ENCODE results near the gene STK35.

STK35 gene

DNA sequence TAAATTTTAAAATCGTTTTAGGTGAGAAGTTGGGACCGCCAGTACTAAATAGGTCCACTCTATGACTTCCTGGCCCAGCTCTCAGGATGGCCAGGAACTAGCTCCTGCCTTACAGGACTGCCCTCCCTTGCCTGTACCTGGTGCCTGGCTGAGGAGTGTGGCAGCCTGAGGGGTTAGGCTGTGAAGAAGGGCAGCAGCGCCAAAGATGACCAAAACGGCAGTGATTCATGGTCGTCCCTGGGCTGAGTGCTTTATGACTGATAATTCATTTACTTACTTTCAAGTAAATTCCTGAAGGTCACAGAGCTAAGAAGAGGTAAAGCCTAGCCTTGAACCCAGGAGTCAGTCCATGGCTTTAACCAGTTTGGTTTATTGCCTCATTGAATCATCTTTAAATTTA is 22.1 kb downstream of the STK35 start:
- DNase-seq (ENCODE audit: low read depth in 1 of 2, low spot score in 1 of 2), result no peak
- no peaks in the 10 kb centered on the region for H3K27me3 ChIP-seq (ENCODE audit: insufficient read depth, poor library complexity, severe bottlenecking)
- H3K4me3 ChIP-seq (replicated peaks; ENCODE audit: insufficient read depth, low read length), result no peak overlapping the region
- no peak for TF ChIP-seq SPI1 (IDR thresholded peaks at IDR 0.05; ENCODE audit: borderline replicate concordance, low read depth)
- TF ChIP-seq, protein P1, sequence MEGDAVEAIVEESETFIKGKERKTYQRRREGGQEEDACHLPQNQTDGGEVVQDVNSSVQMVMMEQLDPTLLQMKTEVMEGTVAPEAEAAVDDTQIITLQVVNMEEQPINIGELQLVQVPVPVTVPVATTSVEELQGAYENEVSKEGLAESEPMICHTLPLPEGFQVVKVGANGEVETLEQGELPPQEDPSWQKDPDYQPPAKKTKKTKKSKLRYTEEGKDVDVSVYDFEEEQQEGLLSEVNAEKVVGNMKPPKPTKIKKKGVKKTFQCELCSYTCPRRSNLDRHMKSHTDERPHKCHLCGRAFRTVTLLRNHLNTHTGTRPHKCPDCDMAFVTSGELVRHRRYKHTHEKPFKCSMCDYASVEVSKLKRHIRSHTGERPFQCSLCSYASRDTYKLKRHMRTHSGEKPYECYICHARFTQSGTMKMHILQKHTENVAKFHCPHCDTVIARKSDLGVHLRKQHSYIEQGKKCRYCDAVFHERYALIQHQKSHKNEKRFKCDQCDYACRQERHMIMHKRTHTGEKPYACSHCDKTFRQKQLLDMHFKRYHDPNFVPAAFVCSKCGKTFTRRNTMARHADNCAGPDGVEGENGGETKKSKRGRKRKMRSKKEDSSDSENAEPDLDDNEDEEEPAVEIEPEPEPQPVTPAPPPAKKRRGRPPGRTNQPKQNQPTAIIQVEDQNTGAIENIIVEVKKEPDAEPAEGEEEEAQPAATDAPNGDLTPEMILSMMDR (IDR thresholded peaks at IDR 0.05; ENCODE audit: insufficient read depth, low read length), result no peak
- TF ChIP-seq, protein P2, sequence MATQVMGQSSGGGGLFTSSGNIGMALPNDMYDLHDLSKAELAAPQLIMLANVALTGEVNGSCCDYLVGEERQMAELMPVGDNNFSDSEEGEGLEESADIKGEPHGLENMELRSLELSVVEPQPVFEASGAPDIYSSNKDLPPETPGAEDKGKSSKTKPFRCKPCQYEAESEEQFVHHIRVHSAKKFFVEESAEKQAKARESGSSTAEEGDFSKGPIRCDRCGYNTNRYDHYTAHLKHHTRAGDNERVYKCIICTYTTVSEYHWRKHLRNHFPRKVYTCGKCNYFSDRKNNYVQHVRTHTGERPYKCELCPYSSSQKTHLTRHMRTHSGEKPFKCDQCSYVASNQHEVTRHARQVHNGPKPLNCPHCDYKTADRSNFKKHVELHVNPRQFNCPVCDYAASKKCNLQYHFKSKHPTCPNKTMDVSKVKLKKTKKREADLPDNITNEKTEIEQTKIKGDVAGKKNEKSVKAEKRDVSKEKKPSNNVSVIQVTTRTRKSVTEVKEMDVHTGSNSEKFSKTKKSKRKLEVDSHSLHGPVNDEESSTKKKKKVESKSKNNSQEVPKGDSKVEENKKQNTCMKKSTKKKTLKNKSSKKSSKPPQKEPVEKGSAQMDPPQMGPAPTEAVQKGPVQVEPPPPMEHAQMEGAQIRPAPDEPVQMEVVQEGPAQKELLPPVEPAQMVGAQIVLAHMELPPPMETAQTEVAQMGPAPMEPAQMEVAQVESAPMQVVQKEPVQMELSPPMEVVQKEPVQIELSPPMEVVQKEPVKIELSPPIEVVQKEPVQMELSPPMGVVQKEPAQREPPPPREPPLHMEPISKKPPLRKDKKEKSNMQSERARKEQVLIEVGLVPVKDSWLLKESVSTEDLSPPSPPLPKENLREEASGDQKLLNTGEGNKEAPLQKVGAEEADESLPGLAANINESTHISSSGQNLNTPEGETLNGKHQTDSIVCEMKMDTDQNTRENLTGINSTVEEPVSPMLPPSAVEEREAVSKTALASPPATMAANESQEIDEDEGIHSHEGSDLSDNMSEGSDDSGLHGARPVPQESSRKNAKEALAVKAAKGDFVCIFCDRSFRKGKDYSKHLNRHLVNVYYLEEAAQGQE (IDR thresholded peaks at IDR 0.05; ENCODE audit: insufficient replicate concordance, low read depth), result no peak
- TF ChIP-seq POLR2AphosphoS5 (IDR thresholded peaks at IDR 0.05; ENCODE audit: low read depth), result no peak
- TF ChIP-seq GABPA (IDR thresholded peaks at IDR 0.05; ENCODE audit: low read depth), result no peak
- H3K27ac ChIP-seq (replicated peaks), result no peak overlapping the region

DNA sequence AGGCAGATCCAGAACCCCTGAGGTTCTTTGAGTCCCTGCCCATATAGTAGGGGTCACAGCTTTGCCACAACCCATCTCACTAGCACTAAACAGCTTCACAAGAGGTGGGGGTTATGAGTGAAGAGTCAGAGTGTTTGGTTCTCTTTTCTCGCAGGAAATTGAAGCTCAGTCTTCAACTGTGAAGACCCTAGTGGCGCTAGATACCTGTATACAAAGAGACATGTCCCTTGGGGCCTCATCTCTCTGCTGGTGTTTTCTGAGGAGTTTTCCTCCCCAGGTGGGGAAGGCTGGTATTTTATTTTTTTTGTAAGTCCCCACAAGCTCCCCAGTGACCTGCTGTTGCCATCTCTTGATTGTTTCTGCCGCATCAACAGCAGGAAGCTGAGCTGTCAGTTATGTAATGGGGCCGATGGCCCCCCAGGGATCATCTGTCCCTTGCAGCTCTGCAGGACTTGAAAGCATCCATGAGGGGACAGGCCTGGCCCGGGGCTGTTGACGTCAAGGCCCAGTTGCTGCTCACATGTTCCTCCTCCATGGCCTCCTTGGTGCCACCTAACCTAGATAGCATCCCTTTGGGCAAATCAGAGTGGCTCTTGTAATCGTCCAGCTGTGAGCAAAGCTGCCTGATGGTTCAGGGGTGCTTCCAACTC is 23.1 kb downstream of the STK35 start:
- Histone ChIP-seq H3K27ac (replicated peaks) (no peak overlapping the region), H3K27me3 (ENCODE audit: insufficient read depth, poor library complexity, severe bottlenecking) (no peaks in the 10 kb centered on the region), H3K4me3 (replicated peaks; ENCODE audit: insufficient read depth, low read length) (no peak overlapping the region)
- no peak for DNase-seq (ENCODE audit: low read depth in 1 of 2, low spot score in 1 of 2)
- TF ChIP-seq, protein P2 (IDR thresholded peaks at IDR 0.05; ENCODE audit: insufficient replicate concordance, low read depth), result no peak
- TF ChIP-seq, protein P1 (IDR thresholded peaks at IDR 0.05; ENCODE audit: insufficient read depth, low read length), result no peak
- no peak for TF ChIP-seq SPI1 (IDR thresholded peaks at IDR 0.05; ENCODE audit: borderline replicate concordance, low read depth)

DNA sequence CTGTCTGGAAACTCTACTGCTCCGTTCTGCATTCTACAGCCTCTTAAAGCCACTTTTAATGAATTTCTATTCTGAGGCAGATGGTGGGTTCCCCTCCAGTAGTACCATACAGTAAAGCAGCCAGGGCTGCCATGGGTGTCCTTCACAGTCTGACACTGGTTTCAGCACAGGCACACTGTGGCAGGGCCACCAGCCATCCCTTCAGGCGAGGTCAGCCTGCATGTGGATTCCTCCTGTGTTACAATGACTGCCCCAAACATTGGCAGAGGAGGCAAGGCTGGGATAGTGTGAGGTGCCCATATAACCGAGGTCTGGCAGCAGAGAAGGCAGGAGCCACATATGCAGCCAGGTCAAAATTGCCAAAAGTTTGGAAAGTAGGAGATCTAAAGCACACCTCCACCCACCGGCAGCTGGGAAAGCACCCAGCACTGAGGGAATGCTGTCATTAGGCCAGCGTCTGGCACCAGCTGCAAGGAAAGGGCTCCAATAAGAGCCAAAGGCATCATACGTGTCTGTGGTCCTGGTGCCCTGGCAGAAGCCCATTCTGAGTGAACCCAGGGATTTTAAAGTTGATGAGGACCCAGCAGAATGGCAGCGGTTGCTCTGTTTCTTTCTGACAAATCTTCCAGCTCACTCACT is 24.0 kb downstream of the STK35 start:
- TF ChIP-seq, protein P2 (IDR thresholded peaks at IDR 0.05; ENCODE audit: insufficient replicate concordance, low read depth), result no peak
- TF ChIP-seq GABPA (IDR thresholded peaks at IDR 0.05; ENCODE audit: low read depth), result no peak
- TF ChIP-seq, protein P1 (IDR thresholded peaks at IDR 0.05; ENCODE audit: insufficient read depth, low read length), result no peak
- no peak for TF ChIP-seq POLR2AphosphoS5 (IDR thresholded peaks at IDR 0.05; ENCODE audit: low read depth)
- no peaks in the 10 kb centered on the region for H3K27me3 ChIP-seq (ENCODE audit: insufficient read depth, poor library complexity, severe bottlenecking)
- H3K4me3 ChIP-seq (replicated peaks; ENCODE audit: insufficient read depth, low read length), result no peak overlapping the region
- no peak for DNase-seq (ENCODE audit: low read depth in 1 of 2, low spot score in 1 of 2)
- H3K27ac ChIP-seq (replicated peaks), result no peak overlapping the region

All from HL-60 (cell line).